ENCODE measurements around the gene SNN. TPM values are rescaled to one million over a fixed set of nuclear protein-coding genes. Genes with fewer than 3 reads are reported as not detected.
A peak's percentile ranks its signal among the peaks of the same experiment; 100 is the strongest.

Gene SNN
- total and polyA plus RNA-seq, 9 of the 15 experiments (the other 6 are each of a cell fraction or from before 2014, with no cell fraction given) = 0.07 to 2.9 (median 1.9) TPM

DNA sequence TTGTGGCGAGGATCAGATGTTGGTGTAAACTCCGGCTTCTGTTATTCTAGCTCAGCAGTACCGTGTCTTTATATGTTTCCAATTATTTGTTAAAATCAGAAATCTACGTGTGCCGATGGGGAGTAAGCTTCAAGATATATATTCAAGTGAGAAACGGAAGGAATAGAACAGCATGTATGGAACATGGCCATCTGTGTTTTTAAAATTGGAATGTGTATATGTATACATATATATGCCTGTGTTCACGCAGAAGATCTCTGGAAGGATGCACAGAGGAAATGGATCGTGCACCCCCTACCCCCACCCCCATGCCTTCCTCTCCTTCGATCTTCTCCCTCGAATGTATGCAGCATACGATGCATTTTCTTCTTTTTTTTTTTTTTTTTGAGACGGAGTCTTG lies 7.7 kb upstream of the SNN start (continued):
- TF ChIP-seq THRA (IDR thresholded peaks at IDR 0.05) (no peak), ELF2 (CRISPR knock-in tag; IDR thresholded peaks at IDR 0.05) (no peak), NBN (IDR thresholded peaks at IDR 0.05; ENCODE audit: low read depth) (no peak), TAF9B (IDR thresholded peaks at IDR 0.05; ENCODE audit: partially characterized antibody) (no peak), TBL1XR1 (IDR thresholded peaks at IDR 0.05; ENCODE audit: low read length in 2 of 2) (no peak), NR2F6 (CRISPR knock-in tag; IDR thresholded peaks at IDR 0.05) (no peak)
- TF ChIP-seq, protein P1, sequence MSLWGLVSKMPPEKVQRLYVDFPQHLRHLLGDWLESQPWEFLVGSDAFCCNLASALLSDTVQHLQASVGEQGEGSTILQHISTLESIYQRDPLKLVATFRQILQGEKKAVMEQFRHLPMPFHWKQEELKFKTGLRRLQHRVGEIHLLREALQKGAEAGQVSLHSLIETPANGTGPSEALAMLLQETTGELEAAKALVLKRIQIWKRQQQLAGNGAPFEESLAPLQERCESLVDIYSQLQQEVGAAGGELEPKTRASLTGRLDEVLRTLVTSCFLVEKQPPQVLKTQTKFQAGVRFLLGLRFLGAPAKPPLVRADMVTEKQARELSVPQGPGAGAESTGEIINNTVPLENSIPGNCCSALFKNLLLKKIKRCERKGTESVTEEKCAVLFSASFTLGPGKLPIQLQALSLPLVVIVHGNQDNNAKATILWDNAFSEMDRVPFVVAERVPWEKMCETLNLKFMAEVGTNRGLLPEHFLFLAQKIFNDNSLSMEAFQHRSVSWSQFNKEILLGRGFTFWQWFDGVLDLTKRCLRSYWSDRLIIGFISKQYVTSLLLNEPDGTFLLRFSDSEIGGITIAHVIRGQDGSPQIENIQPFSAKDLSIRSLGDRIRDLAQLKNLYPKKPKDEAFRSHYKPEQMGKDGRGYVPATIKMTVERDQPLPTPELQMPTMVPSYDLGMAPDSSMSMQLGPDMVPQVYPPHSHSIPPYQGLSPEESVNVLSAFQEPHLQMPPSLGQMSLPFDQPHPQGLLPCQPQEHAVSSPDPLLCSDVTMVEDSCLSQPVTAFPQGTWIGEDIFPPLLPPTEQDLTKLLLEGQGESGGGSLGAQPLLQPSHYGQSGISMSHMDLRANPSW (CRISPR knock-in tag; IDR thresholded peaks at IDR 0.05) = no peak

DNA sequence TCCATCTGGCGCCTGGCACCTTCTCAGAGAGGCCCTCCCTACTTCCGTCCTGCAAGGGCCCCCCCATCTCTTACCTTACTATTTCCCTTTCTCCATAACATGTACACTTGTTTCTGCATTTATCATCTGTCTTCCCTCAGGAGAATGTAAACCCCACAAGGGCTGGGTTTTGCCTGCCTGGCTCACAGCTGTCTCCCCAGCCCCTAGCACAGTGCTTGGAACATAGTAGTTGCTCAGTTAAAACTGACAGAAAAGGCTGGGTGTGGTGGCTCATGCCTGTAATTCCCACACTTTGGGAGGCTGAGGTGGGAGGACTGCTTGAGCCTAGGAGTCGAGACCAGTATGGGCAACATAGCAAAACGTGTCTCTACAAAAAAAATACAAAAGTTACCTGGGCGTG lies 5.7 kb upstream of the SNN start:
- H3K4me1 ChIP-seq (replicated peaks in 1 of 2; ENCODE audit: control insufficient read depth in 2 of 2, insufficient read depth in 2 of 2, low read length in 2 of 2) = peaks cover 0 to 11% of the 10 kb centered on the region in 2 experiments; a peak in 2 of 5 replicates
- H3K9ac ChIP-seq (ENCODE audit: insufficient read depth in 1 of 2, low read depth in 2 of 2, low read length in 2 of 2) = no peak overlapping the region
- H3K9me1 ChIP-seq (ENCODE audit: control insufficient read depth, insufficient read depth, low read length) = no peaks in the 10 kb centered on the region
- H2AFZ ChIP-seq (ENCODE audit: low read depth, low read length) = no peak overlapping the region
- no peaks in the 10 kb centered on the region for H3K79me2 ChIP-seq (ENCODE audit: control insufficient read depth, insufficient read depth, low read length)
- in situ Hi-C loops (cut with MboI) (loop anchor here (25.0 kb wide), 1 partner anchor 700 kb away; no protein-coding TSS in a partner anchor), intact Hi-C loops (cut with micrococcal nuclease) (no loop called here)
- H3K4me2 ChIP-seq (ENCODE audit: insufficient read depth, low read length) = no peak overlapping the region
- H3K36me3 ChIP-seq (ENCODE audit: control insufficient read depth, insufficient read depth, low read length) = no peaks in the 10 kb centered on the region
- FAIRE-seq = no peak
- no TSS peak for BruUV-seq (replicated peaks)
- 9% methylated on average over 5 of the region's 5 CpGs for WGBS (ENCODE audit: insufficient coverage, low coverage, missing lambda C conversion rate)
- no peak for ATAC-seq
- POLR2A ChIA-PET = no interaction called here
- no peak overlapping the region for H3K4me3 ChIP-seq
- peaks cover 18 to 61% of the 10 kb centered on the region in 2 experiments for H3K27me3 ChIP-seq (ENCODE audit: control insufficient read depth in 2 of 2, insufficient read depth in 2 of 2, low read length in 2 of 2)
- H3K27ac ChIP-seq (ENCODE audit: extremely low read depth, low read depth, low read length) = no peak overlapping the region
- CTCF ChIA-PET (ENCODE audit: low intra/inter-chr PET ratio) = no interaction called here
- no peaks in the 10 kb centered on the region for H3K9me3 ChIP-seq (replicated peaks; ENCODE audit: control insufficient read depth, insufficient read depth, low read depth, low read length)
- no peaks in the 10 kb centered on the region; the same call in 1 of the 2 replicates for H4K20me1 ChIP-seq (replicated peaks; ENCODE audit: control insufficient read depth, insufficient read depth, low read length)
- DNase-seq (ENCODE audit: extremely low read depth in 1 of 4, low spot score in 3 of 4) = no peak
- TF ChIP-seq, protein P2, sequence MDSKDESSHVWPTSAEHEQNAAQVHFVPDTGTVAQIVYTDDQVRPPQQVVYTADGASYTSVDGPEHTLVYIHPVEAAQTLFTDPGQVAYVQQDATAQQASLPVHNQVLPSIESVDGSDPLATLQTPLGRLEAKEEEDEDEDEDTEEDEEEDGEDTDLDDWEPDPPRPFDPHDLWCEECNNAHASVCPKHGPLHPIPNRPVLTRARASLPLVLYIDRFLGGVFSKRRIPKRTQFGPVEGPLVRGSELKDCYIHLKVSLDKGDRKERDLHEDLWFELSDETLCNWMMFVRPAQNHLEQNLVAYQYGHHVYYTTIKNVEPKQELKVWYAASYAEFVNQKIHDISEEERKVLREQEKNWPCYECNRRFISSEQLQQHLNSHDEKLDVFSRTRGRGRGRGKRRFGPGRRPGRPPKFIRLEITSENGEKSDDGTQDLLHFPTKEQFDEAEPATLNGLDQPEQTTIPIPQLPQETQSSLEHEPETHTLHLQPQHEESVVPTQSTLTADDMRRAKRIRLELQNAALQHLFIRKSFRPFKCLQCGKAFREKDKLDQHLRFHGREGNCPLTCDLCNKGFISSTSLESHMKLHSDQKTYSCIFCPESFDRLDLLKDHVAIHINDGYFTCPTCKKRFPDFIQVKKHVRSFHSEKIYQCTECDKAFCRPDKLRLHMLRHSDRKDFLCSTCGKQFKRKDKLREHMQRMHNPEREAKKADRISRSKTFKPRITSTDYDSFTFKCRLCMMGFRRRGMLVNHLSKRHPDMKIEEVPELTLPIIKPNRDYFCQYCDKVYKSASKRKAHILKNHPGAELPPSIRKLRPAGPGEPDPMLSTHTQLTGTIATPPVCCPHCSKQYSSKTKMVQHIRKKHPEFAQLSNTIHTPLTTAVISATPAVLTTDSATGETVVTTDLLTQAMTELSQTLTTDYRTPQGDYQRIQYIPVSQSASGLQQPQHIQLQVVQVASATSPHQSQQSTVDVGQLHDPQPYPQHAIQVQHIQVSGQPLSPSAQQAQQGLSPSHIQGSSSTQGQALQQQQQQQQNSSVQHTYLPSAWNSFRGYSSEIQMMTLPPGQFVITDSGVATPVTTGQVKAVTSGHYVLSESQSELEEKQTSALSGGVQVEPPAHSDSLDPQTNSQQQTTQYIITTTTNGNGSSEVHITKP (IDR thresholded peaks at IDR 0.05; ENCODE audit: partially characterized antibody) = peak; percentile 25
- TF ChIP-seq, protein P3, sequence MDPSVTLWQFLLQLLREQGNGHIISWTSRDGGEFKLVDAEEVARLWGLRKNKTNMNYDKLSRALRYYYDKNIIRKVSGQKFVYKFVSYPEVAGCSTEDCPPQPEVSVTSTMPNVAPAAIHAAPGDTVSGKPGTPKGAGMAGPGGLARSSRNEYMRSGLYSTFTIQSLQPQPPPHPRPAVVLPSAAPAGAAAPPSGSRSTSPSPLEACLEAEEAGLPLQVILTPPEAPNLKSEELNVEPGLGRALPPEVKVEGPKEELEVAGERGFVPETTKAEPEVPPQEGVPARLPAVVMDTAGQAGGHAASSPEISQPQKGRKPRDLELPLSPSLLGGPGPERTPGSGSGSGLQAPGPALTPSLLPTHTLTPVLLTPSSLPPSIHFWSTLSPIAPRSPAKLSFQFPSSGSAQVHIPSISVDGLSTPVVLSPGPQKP (CRISPR knock-in tag; IDR thresholded peaks at IDR 0.05) = no peak
- TF ChIP-seq KAT7 (CRISPR knock-in tag; IDR thresholded peaks at IDR 0.05; ENCODE audit: borderline replicate concordance) (no peak), KDM1A (IDR thresholded peaks at IDR 0.05) (no peak)

All from K562 (cell line).